Type B pancreatic cell (in vitro differentiated cells): ENCODE results near the gene SLK. TPM values are rescaled to one million over a fixed set of nuclear protein-coding genes. Genes with fewer than 3 reads are reported as not detected.

ENCODE experiments used
- DNase-seq: peaks from one replicate; pipeline ENCODE4 v3.0.0; 2021; ENCODE audit warnings: mixed read lengths; ENCODE audit not compliant: unreplicated experiment; ENCODE audit errors: extremely low spot score
- H3K27ac Mint-ChIP-seq: 2 replicates; pipeline ENCODE4 v1.8.0; 2021; ENCODE audit warnings: mild to moderate bottlenecking, mixed read lengths
- H3K27me3 Mint-ChIP-seq: 2 replicates; pipeline ENCODE4 v1.8.0; 2021; ENCODE audit warnings: mixed read lengths
- H3K36me3 Mint-ChIP-seq: 2 replicates; pipeline ENCODE4 v1.8.0; 2021; ENCODE audit warnings: mixed read lengths
- H3K4me1 Mint-ChIP-seq: one replicate; pipeline ENCODE4 v1.8.0; 2021; ENCODE audit warnings: mixed read lengths; ENCODE audit not compliant: unreplicated experiment
- H3K4me3 Mint-ChIP-seq: 2 replicates; pipeline ENCODE4 v1.8.0; 2021; ENCODE audit warnings: mild to moderate bottlenecking, mixed read lengths
- H3K9me3 Mint-ChIP-seq: 2 replicates; pipeline ENCODE4 v1.8.0; 2021; ENCODE audit warnings: mixed read lengths
- CTCF ChIP-seq: fragments of 200-600 bp; sonication (generic); conservative IDR thresholded peaks from 2 replicates; pipeline ENCODE4 v1.5.0; 2021; ENCODE audit warnings: antibody characterized with exemption, mild to moderate bottlenecking
- total RNA-seq: library from RNA; stranded (reverse); gene quantifications from 2 replicates; pipeline ENCODE4 v1.2.1, GENCODE V29; 2021; ENCODE audit warnings: low replicate concordance

SLK gene
- total RNA-seq, 1 donor from 2014 or later: 61.6 TPM

- no peaks in the 10 kb centered on the region for H3K4me1 Mint-ChIP-seq
- peaks cover 5% of the 10 kb centered on the region for H3K27me3 Mint-ChIP-seq
- no peaks in the 10 kb centered on the region for H3K36me3 Mint-ChIP-seq
- no peak overlapping the region for H3K4me3 Mint-ChIP-seq
- H3K9me3 Mint-ChIP-seq: no peaks in the 10 kb centered on the region
- H3K27ac Mint-ChIP-seq: no peak overlapping the region
- DNase-seq: no peak
- no peak for TF ChIP-seq CTCF
Measured at GRCh38 chr10:104046651-104047050, 79.7 kb downstream of the SLK start.

GRCh38 chr10:104049504-104050250 lies 82.7 kb downstream of the SLK start:
- no peak for TF ChIP-seq CTCF
- DNase-seq: no peak
- peaks cover 7% of the 10 kb centered on the region for H3K4me1 Mint-ChIP-seq
- H3K27me3 Mint-ChIP-seq: peaks cover 5% of the 10 kb centered on the region
- H3K9me3 Mint-ChIP-seq: no peaks in the 10 kb centered on the region
- H3K4me3 Mint-ChIP-seq: no peak overlapping the region
- no peak overlapping the region for H3K27ac Mint-ChIP-seq
- no peaks in the 10 kb centered on the region for H3K36me3 Mint-ChIP-seq

GRCh38 chr10:104052431-104052830 lies 85.5 kb downstream of the SLK start:
- no peak overlapping the region for H3K4me3 Mint-ChIP-seq
- no peak for TF ChIP-seq CTCF
- peaks cover 7% of the 10 kb centered on the region for H3K4me1 Mint-ChIP-seq
- no peaks in the 10 kb centered on the region for H3K36me3 Mint-ChIP-seq
- H3K9me3 Mint-ChIP-seq: no peaks in the 10 kb centered on the region
- peak overlapping the region; percentile 80 for H3K27ac Mint-ChIP-seq
- DNase-seq: no peak
- H3K27me3 Mint-ChIP-seq: peaks cover 5% of the 10 kb centered on the region

- Mint-ChIP-seq H3K4me1 (peaks cover 7% of the 10 kb centered on the region), H3K36me3 (no peaks in the 10 kb centered on the region)
Measured at GRCh38 chr10:104053201-104053600, 86.3 kb downstream of the SLK start.

GRCh38 chr10:104054430-104054829 lies 87.5 kb downstream of the SLK start:
- H3K36me3 Mint-ChIP-seq: no peaks in the 10 kb centered on the region
- no peak for DNase-seq

More at GRCh38 chr10:104053201-104053600, 86.3 kb downstream of the SLK start:
- H3K27me3 Mint-ChIP-seq: peaks cover 5% of the 10 kb centered on the region
- H3K27ac Mint-ChIP-seq: peak overlapping the region; percentile 80
- H3K9me3 Mint-ChIP-seq: no peaks in the 10 kb centered on the region
- TF ChIP-seq CTCF: no peak
- DNase-seq: no peak
- no peak overlapping the region for H3K4me3 Mint-ChIP-seq

More at GRCh38 chr10:104054430-104054829, 87.5 kb downstream of the SLK start:
- H3K27me3 Mint-ChIP-seq: peaks cover 5% of the 10 kb centered on the region
- H3K4me3 Mint-ChIP-seq: no peak overlapping the region
- H3K27ac Mint-ChIP-seq: no peak overlapping the region
- TF ChIP-seq CTCF: no peak
- peaks cover 7% of the 10 kb centered on the region for H3K4me1 Mint-ChIP-seq
- H3K9me3 Mint-ChIP-seq: no peaks in the 10 kb centered on the region
